ENCODE data around the gene SERINC3. TPM values are rescaled to one million over a fixed set of nuclear protein-coding genes. Genes with fewer than 3 reads are reported as not detected.

Gene SERINC3
- total and polyA plus RNA-seq, 2 of the 13 experiments (the other 11 are each of a cell fraction or from before 2014, with no cell fraction given): 82.0 to 226 TPM

- TF ChIP-seq, protein P1, sequence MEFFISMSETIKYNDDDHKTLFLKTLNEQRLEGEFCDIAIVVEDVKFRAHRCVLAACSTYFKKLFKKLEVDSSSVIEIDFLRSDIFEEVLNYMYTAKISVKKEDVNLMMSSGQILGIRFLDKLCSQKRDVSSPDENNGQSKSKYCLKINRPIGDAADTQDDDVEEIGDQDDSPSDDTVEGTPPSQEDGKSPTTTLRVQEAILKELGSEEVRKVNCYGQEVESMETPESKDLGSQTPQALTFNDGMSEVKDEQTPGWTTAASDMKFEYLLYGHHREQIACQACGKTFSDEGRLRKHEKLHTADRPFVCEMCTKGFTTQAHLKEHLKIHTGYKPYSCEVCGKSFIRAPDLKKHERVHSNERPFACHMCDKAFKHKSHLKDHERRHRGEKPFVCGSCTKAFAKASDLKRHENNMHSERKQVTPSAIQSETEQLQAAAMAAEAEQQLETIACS (CRISPR knock-in tag; IDR thresholded peaks at IDR 0.05): 0 out of 2 replicates have a peak, but pooled peaks have one; percentile 23
- TF ChIP-seq LRRFIP1 (CRISPR knock-in tag; conservative IDR thresholded peaks at IDR 0.05) (peak; percentile 76), BORCS8-MEF2B (CRISPR knock-in tag; IDR thresholded peaks at IDR 0.05) (peak; percentile 99), ZBTB8A (CRISPR knock-in tag; IDR thresholded peaks at IDR 0.05; ENCODE audit: borderline replicate concordance, low read depth) (peak; percentile 87; the same call in 1 of the 2 replicates), HIVEP1 (CRISPR knock-in tag; IDR thresholded peaks at IDR 0.05) (peak; percentile 88), ZNF563 (CRISPR knock-in tag; IDR thresholded peaks at IDR 0.05) (peak; percentile 98), ZNF510 (CRISPR knock-in tag; IDR thresholded peaks at IDR 0.05; ENCODE audit: low read depth) (peak; percentile 96), ZNF780A (CRISPR knock-in tag; IDR thresholded peaks at IDR 0.05) (no peak; the same call in 1 of the 2 replicates), AGO2 (optimal IDR thresholded peaks at IDR 0.05; ENCODE audit: low read depth, low read length) (peak; percentile 93), ZNF598 (CRISPR knock-in tag; IDR thresholded peaks at IDR 0.05; ENCODE audit: borderline replicate concordance) (peak; percentile 100), KAT7 (CRISPR knock-in tag; IDR thresholded peaks at IDR 0.05; ENCODE audit: borderline replicate concordance) (peak; percentile 99), SRY (CRISPR knock-in tag; IDR thresholded peaks at IDR 0.05) (peak; percentile 98), MIER3 (CRISPR knock-in tag; IDR thresholded peaks at IDR 0.05; ENCODE audit: borderline replicate concordance) (peak; percentile 84), NCOA2 (CRISPR knock-in tag; IDR thresholded peaks at IDR 0.05) (peak; percentile 71), BHLHE40 (IDR thresholded peaks at IDR 0.05; ENCODE audit: low read length) (peak; percentile 62), BRF2 (CRISPR knock-in tag; IDR thresholded peaks at IDR 0.05) (peak; percentile 95; the same call in 1 of the 2 replicates), RFXANK (CRISPR knock-in tag; IDR thresholded peaks at IDR 0.05) (peak; percentile 88), MXD4 (CRISPR knock-in tag; IDR thresholded peaks at IDR 0.05) (peak; percentile 98), NFRKB (IDR thresholded peaks at IDR 0.05) (no peak), KDM5B (CRISPR knock-in tag; IDR thresholded peaks at IDR 0.05; ENCODE audit: borderline replicate concordance) (peak; percentile 99)
These were observed 45.9 kb downstream of the SERINC3 start, which contains the start of gene TTPAL (continued) for GRCh38 chr20:44475694-44476560.
